HL-60 (cell line): Measurements from ENCODE around the gene TTC28.
"Not testable (repeated sequence)": the region's sequence is repeated elsewhere in the genome, so short reads cannot be mapped to it uniquely, and the experiment has no call there.

Source experiments
- DNase-seq, 2 experiments: peaks; one replicate each; pipeline ENCODE4 v3.0.0-alpha.2; 2010 to 2020; ENCODE audit warnings: low read depth in 1 of 2, low spot score in 1 of 2
- H3K27ac ChIP-seq: fragments of 250-450 bp; sonication (Bioruptor Pico); replicated peaks from 2 replicates; pipeline ENCODE4 v1.5.1; 2020; ENCODE audit warnings: mild to moderate bottlenecking, moderate library complexity
- H3K27me3 ChIP-seq: fragments of 250-450 bp; sonication (Bioruptor Pico); 2 replicates; pipeline ENCODE4 v1.5.1; 2021; ENCODE audit warnings: mild to moderate bottlenecking, moderate library complexity; ENCODE audit not compliant: insufficient read depth, poor library complexity, severe bottlenecking
- H3K4me3 ChIP-seq: replicated peaks from 2 replicates; pipeline ENCODE4 v1.5.1; 2011; ENCODE audit warnings: mild to moderate bottlenecking, control low read depth, low read length; ENCODE audit not compliant: insufficient read depth
- CTCF ChIP-seq: IDR thresholded peaks from one replicate; pipeline ENCODE4 v1.5.1; 2011; ENCODE audit warnings: low read length, control low read depth, inconsistent platforms; ENCODE audit not compliant: insufficient read depth
- GABPA ChIP-seq: IDR thresholded peaks from 2 replicates; pipeline ENCODE4 v1.6.1; 2012; ENCODE audit warnings: low read depth
- POLR2AphosphoS5 ChIP-seq: IDR thresholded peaks from 2 replicates; pipeline ENCODE4 v1.6.1; 2012; ENCODE audit warnings: low read depth
- REST ChIP-seq: IDR thresholded peaks from 2 replicates; pipeline ENCODE4 v1.6.1; 2012; ENCODE audit warnings: low read depth; ENCODE audit not compliant: insufficient replicate concordance
- SPI1 ChIP-seq: IDR thresholded peaks from 2 replicates; pipeline ENCODE4 v1.6.1; 2012; ENCODE audit warnings: low read depth, mild to moderate bottlenecking, borderline replicate concordance

TTC28 gene

GRCh38 chr22:28669387-28669786, 10.3 kb downstream of the TTC28 start:
- DNase-seq = no peak
- Histone ChIP-seq H3K27me3 (peaks cover 20% of the 10 kb centered on the region), H3K27ac (no peak overlapping the region), H3K4me3 (no peak overlapping the region)
- TF ChIP-seq CTCF (no peak), GABPA (no peak), REST (no peak), SPI1 (no peak), POLR2AphosphoS5 (no peak)

- not testable (repeated sequence) for DNase-seq, H3K4me3 ChIP-seq, H3K27me3 ChIP-seq, H3K27ac ChIP-seq
Observed at GRCh38 chr22:28663569-28663942, 16.1 kb downstream of the TTC28 start.

GRCh38 chr22:28658448-28658847, 21.2 kb downstream of the TTC28 start:
- Histone ChIP-seq H3K4me3 (no peak overlapping the region), H3K27ac (no peak overlapping the region), H3K27me3 (no peaks in the 10 kb centered on the region)
- TF ChIP-seq POLR2AphosphoS5 = no peak
- TF ChIP-seq REST = no peak
- no peak for TF ChIP-seq CTCF
- TF ChIP-seq SPI1 = no peak
- DNase-seq = no peak

- no peak for TF ChIP-seq GABPA
- TF ChIP-seq SPI1 = no peak
- TF ChIP-seq POLR2AphosphoS5 = no peak
- TF ChIP-seq CTCF = no peak
- TF ChIP-seq REST = no peak
- Histone ChIP-seq H3K27ac (no peak overlapping the region), H3K27me3 (no peaks in the 10 kb centered on the region), H3K4me3 (no peak overlapping the region)
- DNase-seq = no peak
Observed at GRCh38 chr22:28656181-28656580, 23.5 kb downstream of the TTC28 start.
